PC-9 (cell line): ENCODE data around the gene ESRP2.

Experiments used
- CTCF ChIP-seq: fragments of 200-600 bp; sonication (generic); conservative IDR thresholded peaks from 2 replicates; pipeline ENCODE4 v1.6.1; 2017; ENCODE audit warnings: mixed run types, antibody characterized with exemption, mild to moderate bottlenecking, moderate library complexity
- EZH2 ChIP-seq: fragments of 200-600 bp; sonication (generic); IDR thresholded peaks from 2 replicates; pipeline ENCODE4 v1.8.0; 2017; ENCODE audit warnings: antibody characterized with exemption, low read depth

DNA sequence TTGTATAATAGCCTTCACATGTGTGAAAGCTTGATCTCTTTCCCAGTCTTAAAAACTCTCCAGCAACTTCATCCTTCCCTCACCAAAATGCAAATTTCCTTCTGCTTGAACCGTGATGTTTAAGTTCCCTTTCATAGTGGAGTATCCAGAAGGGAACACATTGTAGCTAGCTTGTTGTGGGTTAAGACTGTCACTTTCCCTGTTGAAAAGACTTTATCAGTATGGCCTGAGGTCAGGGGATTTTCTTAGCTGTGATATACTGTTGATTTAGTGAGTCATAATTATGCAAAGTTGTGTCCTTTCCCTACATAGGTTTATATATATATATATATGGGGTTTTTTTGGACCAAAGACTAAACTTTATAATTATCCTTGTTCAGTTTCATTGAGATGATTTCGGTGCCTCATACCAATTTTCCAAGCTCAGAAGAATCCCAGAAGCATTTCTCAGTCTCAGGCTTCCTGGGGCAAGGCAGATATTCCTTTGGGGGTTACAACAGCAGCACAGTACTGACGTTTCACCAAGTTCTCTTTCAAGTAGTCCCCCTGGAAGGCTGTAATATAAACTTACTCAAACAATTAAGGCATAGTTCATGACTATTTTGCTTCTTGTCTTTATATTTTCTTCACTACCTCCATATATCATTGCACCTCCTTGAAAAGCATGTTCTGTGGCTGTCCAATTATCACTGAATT, 35.7 kb downstream of the ESRP2 start:
- no peak for TF ChIP-seq CTCF
- TF ChIP-seq EZH2, result no peak
